Endometrial microvascular endothelial cells (primary cell): ENCODE measurements around the gene BFAR. TPM values are rescaled to one million over a fixed set of nuclear protein-coding genes. Genes with fewer than 3 reads are reported as not detected.
"Not testable (repeated sequence)": the region's sequence is repeated elsewhere in the genome, so short reads cannot be mapped to it uniquely, and the experiment has no call there.

Experiments used
- in situ Hi-C: cut with HindIII; loops from 2 replicates; pipeline ENCODE4 v1.10.0; 2017; ENCODE audit warnings: low sequenced_read_pairs, low pct_unique_long_range_greater_than_20kb; ENCODE audit errors: inconsistent ontology term
- total RNA-seq: library from RNA; depleted of rRNA; stranded (reverse); fragments of >200 nt; gene quantifications from one replicate; pipeline ENCODE4 v1.2.3, GENCODE V29; 2015; ENCODE audit errors: inconsistent ontology term

Gene BFAR
- total RNA-seq, 1 donor from 2014 or later = 89.4 TPM

DNA sequence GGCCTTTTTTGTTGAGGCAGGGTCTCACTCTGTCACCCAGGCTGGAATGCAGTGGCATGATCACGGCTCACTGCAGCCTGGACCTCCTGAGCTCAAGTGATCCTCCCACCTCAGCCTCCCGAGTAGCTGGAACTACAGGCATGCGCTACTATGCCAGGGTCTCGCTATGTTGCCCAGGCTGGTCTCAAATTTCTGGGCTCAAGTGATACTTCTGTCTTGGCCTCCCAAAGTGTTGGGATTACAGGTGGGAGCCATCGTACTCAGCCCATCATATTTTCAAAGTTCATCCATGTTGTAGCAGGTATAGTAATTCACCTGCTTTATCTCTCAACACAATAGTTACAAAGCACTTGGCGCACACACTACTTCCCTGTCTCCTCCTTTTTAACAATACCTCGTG is 47.6 kb downstream of the BFAR start:
- in situ Hi-C loops = not testable (repeated sequence)

DNA sequence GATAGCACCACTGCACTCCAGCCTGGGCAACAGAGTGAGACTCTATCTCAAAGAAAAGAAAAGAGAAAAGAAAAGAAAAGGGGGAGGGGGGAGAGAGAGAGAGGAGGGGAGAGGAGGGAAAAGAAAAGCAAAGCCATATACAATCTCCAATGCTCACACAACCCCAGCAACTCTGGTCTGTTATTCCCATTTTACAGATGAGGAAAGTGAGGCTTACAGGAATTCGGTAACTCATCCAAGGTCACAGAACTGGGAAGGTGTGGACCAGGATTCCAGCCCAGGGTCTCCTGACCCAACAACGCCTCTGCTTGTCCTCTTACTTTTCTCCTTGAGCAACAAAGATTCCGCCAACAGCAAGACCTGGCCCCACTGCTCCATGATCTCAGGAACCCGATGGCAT is 48.4 kb downstream of the BFAR start:
- in situ Hi-C loops = no loop called here

DNA sequence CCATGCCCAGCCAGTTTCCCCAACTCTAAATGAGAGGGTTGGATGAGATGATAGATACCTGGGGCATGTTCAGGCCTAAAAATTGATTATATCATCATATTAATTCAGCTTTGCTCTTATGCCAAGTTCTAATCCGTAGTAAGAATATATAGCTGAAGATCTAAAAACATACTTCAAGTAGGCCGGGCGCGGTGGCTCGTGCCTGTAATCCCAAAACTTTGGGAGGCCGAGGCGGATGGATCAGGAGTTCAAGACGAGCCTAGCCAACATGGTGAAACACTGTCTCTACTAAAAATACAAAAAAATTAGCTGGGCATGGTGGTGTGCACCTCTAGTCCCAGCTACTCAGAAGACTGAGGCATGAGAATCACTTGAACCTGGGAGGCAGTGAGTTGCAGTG is 49.4 kb downstream of the BFAR start:
- in situ Hi-C loops = no loop called here

DNA sequence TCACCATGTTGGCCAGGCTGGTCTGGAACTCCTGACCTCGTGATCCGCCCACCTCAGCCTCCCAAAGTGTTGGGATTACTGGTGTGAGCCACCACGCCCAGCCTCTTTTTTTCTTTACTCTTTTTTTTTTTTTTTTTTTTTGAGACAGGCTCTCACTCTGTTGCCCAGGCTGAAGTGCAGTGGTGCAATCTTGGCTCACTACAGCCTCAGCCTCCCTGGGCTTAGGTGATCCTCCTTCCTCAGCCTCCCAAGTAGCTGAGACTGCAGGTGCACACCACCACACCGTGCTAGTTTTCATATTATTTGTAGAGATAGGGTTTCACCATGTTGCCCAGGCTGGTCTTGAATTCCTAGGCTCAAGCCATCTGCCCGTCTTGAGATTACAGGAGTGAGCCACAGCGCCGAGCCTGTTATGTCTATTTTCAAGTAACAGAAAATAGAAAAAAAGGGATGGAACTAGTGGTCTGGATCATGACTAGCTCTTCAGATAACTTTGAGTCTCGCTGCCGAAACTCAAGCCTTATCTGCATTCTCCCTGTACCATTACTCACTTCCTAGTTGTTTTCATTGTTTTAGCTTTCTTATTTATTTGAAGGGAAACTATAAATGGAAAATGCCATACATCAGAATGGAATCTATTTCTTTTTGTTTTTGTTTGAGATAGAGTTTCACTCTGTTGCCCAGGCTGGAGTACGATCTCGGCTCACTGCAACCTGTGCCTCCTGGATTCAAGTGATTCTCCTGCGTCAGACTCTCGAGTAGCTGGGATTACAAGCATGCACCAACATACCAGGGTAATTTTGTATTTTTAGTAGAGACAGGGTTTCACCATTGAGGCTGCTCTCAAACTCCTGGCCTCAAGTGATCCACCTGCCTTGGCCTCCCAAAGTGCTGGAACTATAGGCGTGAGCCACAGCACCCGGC is 53.4 kb downstream of the BFAR start:
- in situ Hi-C loops = not testable (repeated sequence)

DNA sequence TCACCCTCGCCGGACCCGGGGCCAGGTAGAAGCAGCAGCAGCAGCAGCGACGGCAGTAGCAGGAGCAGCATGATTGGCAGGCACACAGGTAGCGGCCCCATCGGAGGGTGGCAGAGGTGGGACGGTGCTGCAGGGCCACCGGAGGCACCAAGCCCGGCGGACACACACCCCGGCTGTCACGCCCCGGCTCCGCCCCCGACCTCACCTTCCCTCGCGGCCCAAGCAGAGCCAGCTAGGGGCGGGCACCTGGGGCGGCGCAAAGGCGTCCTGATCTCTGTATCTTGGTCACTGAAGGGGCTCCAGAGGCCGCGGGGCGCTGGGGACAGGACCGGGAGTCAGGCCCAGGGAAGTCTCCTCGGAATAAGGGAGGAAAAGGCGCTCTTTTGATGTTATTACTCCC is 61.4 kb downstream of the BFAR start, which contains the start of gene PLA2G10:
PLA2G10 (minus strand) TSS at position 180 of the 400 bp plus-strand sequence; CDS start at position 101, 79 bp downstream.
- in situ Hi-C loops = not testable (repeated sequence)

DNA sequence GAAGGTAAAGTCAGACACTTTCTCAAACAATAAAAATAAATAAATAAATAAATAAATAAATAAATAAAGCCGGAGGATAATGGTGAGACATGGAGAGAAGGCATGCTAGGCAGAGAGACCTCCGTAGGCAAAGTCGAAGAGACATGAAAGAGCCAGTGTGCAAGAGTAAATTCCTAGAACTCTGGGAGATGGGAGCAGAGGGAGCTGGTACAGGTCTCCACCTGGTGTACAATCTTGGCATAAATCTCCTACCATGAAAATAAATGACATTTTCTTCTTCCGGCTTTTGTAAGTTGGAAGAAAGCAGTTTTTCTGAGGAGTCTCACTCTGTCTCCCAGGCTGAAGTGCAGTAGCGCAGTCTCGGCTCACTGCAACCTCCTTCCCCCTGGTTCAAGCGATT is 69.1 kb downstream of the BFAR start:
- in situ Hi-C loops = not testable (repeated sequence)

DNA sequence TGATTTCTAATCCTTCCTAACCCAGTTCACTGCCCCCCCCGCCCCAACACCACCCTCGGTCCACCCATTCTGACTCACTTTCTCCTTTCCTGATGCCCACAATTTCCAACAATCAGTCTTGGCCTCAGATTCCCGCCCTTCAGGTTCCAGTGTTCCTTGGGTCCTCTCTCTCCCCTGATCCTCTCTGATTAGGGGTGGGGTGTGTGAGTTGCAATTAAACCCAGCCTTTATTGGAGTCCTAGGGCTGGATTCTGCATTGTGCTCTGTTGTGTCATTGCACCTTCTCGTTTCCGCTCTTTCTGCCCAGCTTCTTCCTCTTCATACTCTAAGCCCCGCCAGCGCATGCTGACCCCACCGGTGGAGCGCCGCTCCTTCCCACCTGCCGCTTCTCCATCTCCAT is 69.9 kb downstream of the BFAR start:
- in situ Hi-C loops = not testable (repeated sequence)

DNA sequence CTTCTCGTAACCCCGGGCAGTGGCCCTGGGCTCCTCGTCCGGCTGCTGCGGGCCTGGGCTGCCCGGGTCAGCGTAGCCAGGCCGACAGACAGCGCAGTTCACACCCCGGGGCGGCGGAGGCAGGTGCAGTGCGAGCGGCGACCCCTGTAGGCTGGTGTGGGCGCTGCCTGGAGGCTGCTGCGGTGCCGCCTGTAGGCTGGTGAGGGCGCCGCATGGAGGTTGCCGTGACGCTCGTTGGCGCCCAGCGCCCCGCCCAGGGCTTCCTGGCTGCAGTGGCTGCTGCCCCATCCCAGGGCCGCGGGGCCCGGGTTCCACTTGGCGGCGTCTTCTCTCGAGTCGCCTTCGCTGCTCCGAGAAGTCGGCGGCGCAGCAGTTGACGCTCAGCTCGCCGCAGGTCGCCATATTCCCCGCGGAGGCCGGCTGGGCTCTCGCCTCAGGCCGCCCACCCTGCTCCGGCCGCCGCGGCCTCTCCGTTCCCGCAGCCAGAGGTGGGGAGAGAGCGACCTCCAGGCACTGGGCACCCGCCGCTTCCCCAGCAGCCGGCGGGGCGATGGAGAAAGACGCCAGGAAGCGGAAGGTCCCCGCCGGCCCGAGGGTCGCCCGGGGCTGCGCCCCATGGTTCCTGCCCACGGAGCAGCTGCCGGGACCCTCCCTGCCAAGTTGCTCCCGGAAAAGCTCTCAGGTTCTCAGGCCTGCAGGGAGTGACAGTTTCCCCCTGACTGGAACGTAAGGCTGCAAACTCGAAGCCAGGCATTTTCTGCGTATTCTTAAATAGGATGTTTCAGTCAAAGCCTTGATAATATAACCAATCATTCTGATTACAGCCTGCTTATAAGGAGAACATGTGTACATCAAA is 70.6 kb downstream of the BFAR start, which contains the start of gene NPIPA3:
NPIPA3 (plus strand) TSS at position 256 of the 856 bp plus-strand sequence. CDS start 5,533 bp downstream, outside the sequence.
- in situ Hi-C loops = not testable (repeated sequence)

Other genes with a start within 250 kb of the BFAR start
- gene PARN, start 2.7 kb upstream of the BFAR start, total RNA-seq = 38.8 TPM
- gene PLA2G10, start 61.4 kb downstream of the BFAR start, total RNA-seq = not detected
- not detected for gene NPIPA3, start 70.5 kb downstream of the BFAR start, total RNA-seq
- not detected for gene NPIPA2, start 109.6 kb downstream of the BFAR start, total RNA-seq
- 107 TPM for gene NOMO1, start 200.8 kb downstream of the BFAR start, total RNA-seq